IPS-18a (cell line): ENCODE data around the gene KANSL1L.

ENCODE experiments used
- H3K27ac ChIP-seq: one replicate; pipeline ENCODE4 v1.5.1; 2013; ENCODE audit warnings: low read length
- H3K27me3 ChIP-seq: one replicate; pipeline ENCODE4 v1.6.1; 2013; ENCODE audit warnings: mild to moderate bottlenecking, low read length; ENCODE audit not compliant: control insufficient read depth, insufficient read depth
- H3K36me3 ChIP-seq: one replicate; pipeline ENCODE4 v1.6.1; 2013; ENCODE audit warnings: low read depth, low read length; ENCODE audit not compliant: control insufficient read depth
- H3K4me1 ChIP-seq: one replicate; pipeline ENCODE4 v1.6.1; 2013; ENCODE audit warnings: low read depth, low read length; ENCODE audit not compliant: control insufficient read depth
- H3K4me3 ChIP-seq: one replicate; pipeline ENCODE4 v1.5.1; 2013; ENCODE audit warnings: low read length
- H3K9ac ChIP-seq: one replicate; pipeline ENCODE4 v1.6.1; 2013; ENCODE audit warnings: mild to moderate bottlenecking, low read length, moderate library complexity
- H3K9me3 ChIP-seq: one replicate; pipeline ENCODE4 v1.6.1; 2013; ENCODE audit warnings: low read depth, low read length; ENCODE audit not compliant: control insufficient read depth

KANSL1L gene

GRCh38 chr2:210172219-210172575, 988 bp upstream of the KANSL1L start:
- peak overlapping the region; percentile 79 for H3K4me3 ChIP-seq
- peak overlapping the region; percentile 57 for H3K9ac ChIP-seq
- H3K27me3 ChIP-seq = no peaks in the 10 kb centered on the region
- H3K36me3 ChIP-seq = no peaks in the 10 kb centered on the region
- no peak overlapping the region for H3K27ac ChIP-seq
- H3K9me3 ChIP-seq = no peaks in the 10 kb centered on the region
- H3K4me1 ChIP-seq = peaks cover 20% of the 10 kb centered on the region

- Histone ChIP-seq H3K27ac (peak overlapping the region; percentile 72), H3K4me1 (peaks cover 20% of the 10 kb centered on the region), H3K4me3 (peak overlapping the region; percentile 95), H3K9me3 (no peaks in the 10 kb centered on the region), H3K36me3 (no peaks in the 10 kb centered on the region), H3K27me3 (no peaks in the 10 kb centered on the region), H3K9ac (peak overlapping the region; percentile 87)
Measured at GRCh38 chr2:210170446-210171303, 534 bp downstream of the KANSL1L start.

- H3K27me3 ChIP-seq = no peaks in the 10 kb centered on the region
- H3K36me3 ChIP-seq = no peaks in the 10 kb centered on the region
- H3K4me3 ChIP-seq = peak overlapping the region; percentile 95
- H3K27ac ChIP-seq = peak overlapping the region; percentile 72
- peak overlapping the region; percentile 87 for H3K9ac ChIP-seq
- H3K4me1 ChIP-seq = peaks cover 20% of the 10 kb centered on the region
- no peaks in the 10 kb centered on the region for H3K9me3 ChIP-seq
Measured at GRCh38 chr2:210170196-210170445, 1.1 kb downstream of the KANSL1L start.

GRCh38 chr2:210169516-210170195, 1.6 kb downstream of the KANSL1L start:
- Histone ChIP-seq H3K4me3 (peak overlapping the region; percentile 95), H3K27me3 (no peaks in the 10 kb centered on the region), H3K9ac (peak overlapping the region; percentile 87), H3K36me3 (no peaks in the 10 kb centered on the region), H3K27ac (peak overlapping the region; percentile 72), H3K9me3 (no peaks in the 10 kb centered on the region), H3K4me1 (peaks cover 20% of the 10 kb centered on the region)

GRCh38 chr2:210167227-210167626, 4.0 kb downstream of the KANSL1L start:
- Histone ChIP-seq H3K27me3 (no peaks in the 10 kb centered on the region), H3K36me3 (no peaks in the 10 kb centered on the region), H3K9me3 (no peaks in the 10 kb centered on the region), H3K4me1 (peaks cover 11% of the 10 kb centered on the region), H3K9ac (no peak overlapping the region), H3K4me3 (no peak overlapping the region), H3K27ac (no peak overlapping the region)

- H3K4me3 ChIP-seq = no peak overlapping the region
- no peaks in the 10 kb centered on the region for H3K27me3 ChIP-seq
- no peaks in the 10 kb centered on the region for H3K9me3 ChIP-seq
- no peak overlapping the region for H3K27ac ChIP-seq
- H3K4me1 ChIP-seq = no peaks in the 10 kb centered on the region
- no peak overlapping the region for H3K9ac ChIP-seq
- H3K36me3 ChIP-seq = no peaks in the 10 kb centered on the region
Measured at GRCh38 chr2:210162466-210163124, 8.6 kb downstream of the KANSL1L start.

GRCh38 chr2:210159059-210159458, 12.2 kb downstream of the KANSL1L start:
- Histone ChIP-seq H3K27ac (no peak overlapping the region), H3K4me3 (no peak overlapping the region), H3K36me3 (peaks cover 2% of the 10 kb centered on the region), H3K4me1 (no peaks in the 10 kb centered on the region), H3K27me3 (no peaks in the 10 kb centered on the region), H3K9ac (no peak overlapping the region), H3K9me3 (no peaks in the 10 kb centered on the region)

GRCh38 chr2:210158236-210158635, 13.0 kb downstream of the KANSL1L start:
- H3K4me1 ChIP-seq = no peaks in the 10 kb centered on the region
- peaks cover 9% of the 10 kb centered on the region for H3K36me3 ChIP-seq

GRCh38 chr2:210157526-210157925, 13.7 kb downstream of the KANSL1L start:
- Histone ChIP-seq H3K36me3 (peaks cover 11% of the 10 kb centered on the region), H3K4me1 (no peaks in the 10 kb centered on the region), H3K27me3 (no peaks in the 10 kb centered on the region), H3K4me3 (no peak overlapping the region), H3K9me3 (no peaks in the 10 kb centered on the region), H3K27ac (no peak overlapping the region), H3K9ac (no peak overlapping the region)

More at GRCh38 chr2:210158236-210158635, 13.0 kb downstream of the KANSL1L start:
- no peaks in the 10 kb centered on the region for H3K9me3 ChIP-seq
- H3K9ac ChIP-seq = no peak overlapping the region
- no peaks in the 10 kb centered on the region for H3K27me3 ChIP-seq
- H3K27ac ChIP-seq = no peak overlapping the region
- no peak overlapping the region for H3K4me3 ChIP-seq

- Histone ChIP-seq H3K27me3 (no peaks in the 10 kb centered on the region), H3K27ac (no peak overlapping the region), H3K36me3 (peaks cover 13% of the 10 kb centered on the region), H3K4me3 (no peak overlapping the region), H3K4me1 (no peaks in the 10 kb centered on the region), H3K9ac (no peak overlapping the region), H3K9me3 (no peaks in the 10 kb centered on the region)
Measured at GRCh38 chr2:210147614-210148013, 23.6 kb downstream of the KANSL1L start.

- no peaks in the 10 kb centered on the region for H3K9me3 ChIP-seq
- no peaks in the 10 kb centered on the region for H3K27me3 ChIP-seq
- H3K36me3 ChIP-seq = no peaks in the 10 kb centered on the region
- no peak overlapping the region for H3K27ac ChIP-seq
- H3K4me1 ChIP-seq = peaks cover 7% of the 10 kb centered on the region
- H3K9ac ChIP-seq = no peak overlapping the region
- H3K4me3 ChIP-seq = no peak overlapping the region
Measured at GRCh38 chr2:210132239-210132638, 39.0 kb downstream of the KANSL1L start.
